Left renal pelvis (tissue), 4 donors: Measurements from ENCODE around the gene LAT. TPM values are rescaled to one million over a fixed set of nuclear protein-coding genes. Genes with fewer than 3 reads are reported as not detected.
"Not testable (repeated sequence)": the region's sequence is repeated elsewhere in the genome, so short reads cannot be mapped to it uniquely, and the experiment has no call there.

ENCODE experiments used
- DNase-seq, 4 donors: peaks; one replicate each; pipeline ENCODE4 v3.0.0-alpha.2; 2013; ENCODE audit warnings: low read depth in 4 of 4, low spot score in 3 of 4
- polyA plus RNA-seq, 4 donors: library from polyadenylated mRNA; unstranded; fragments of 120-200 nt; gene quantifications; one replicate each; pipeline ENCODE4 v1.2.1, GENCODE V29; 2013; ENCODE audit not compliant: insufficient read length in 4 of 4

LAT gene
- polyA plus RNA-seq, 4 donors = 4.7 to 9.9 (median 5.9) TPM

GRCh38 chr16:29004496-29005139 is 19.8 kb downstream of the LAT start:
- not testable (repeated sequence) for DNase-seq

GRCh38 chr16:29007730-29008593 is 23.1 kb downstream of the LAT start:
- no peak for DNase-seq

GRCh38 chr16:29009050-29009837 is 24.4 kb downstream of the LAT start:
- no peak for DNase-seq

GRCh38 chr16:29009838-29010166 is 24.9 kb downstream of the LAT start:
- no peak for DNase-seq

- DNase-seq = no peak
Measured at GRCh38 chr16:29011112-29011511, 26.3 kb downstream of the LAT start.

GRCh38 chr16:29011851-29012250 is 27.0 kb downstream of the LAT start:
- DNase-seq = no peak

- DNase-seq = no peak
Measured at GRCh38 chr16:29012913-29013553, 28.2 kb downstream of the LAT start.

GRCh38 chr16:29014561-29015069 is 29.8 kb downstream of the LAT start:
- no peak for DNase-seq

- no peak for DNase-seq
Measured at GRCh38 chr16:29022196-29022595, 37.3 kb downstream of the LAT start.

- DNase-seq = no peak
Measured at GRCh38 chr16:29023279-29024277, 38.7 kb downstream of the LAT start.

GRCh38 chr16:29024278-29024677 is 39.4 kb downstream of the LAT start:
- DNase-seq = no peak

- DNase-seq = no peak
Measured at GRCh38 chr16:29025218-29025617, 40.4 kb downstream of the LAT start.

GRCh38 chr16:29025735-29026134 is 40.9 kb downstream of the LAT start:
- no peak for DNase-seq

- DNase-seq = no peak
Measured at GRCh38 chr16:29028457-29029167, 43.8 kb downstream of the LAT start.

- DNase-seq = no peak
Measured at GRCh38 chr16:29029168-29029994, 44.5 kb downstream of the LAT start.

- DNase-seq = no peak
Measured at GRCh38 chr16:29030086-29030840, 45.4 kb downstream of the LAT start.
